ENCODE results near the gene SMARCC2. TPM values are rescaled to one million over a fixed set of nuclear protein-coding genes. Genes with fewer than 3 reads are reported as not detected.

SMARCC2 gene
- polyA plus RNA-seq, 2 of the 4 experiments (the other 2 are of a cell fraction), result 51.9 to 83.9 TPM

- 0 out of 2 replicates have a peak, but pooled peaks have one; percentile 4 for TF ChIP-seq FOSB (CRISPR knock-in tag; IDR thresholded peaks at IDR 0.05)
- TF ChIP-seq RNF2 (IDR thresholded peaks at IDR 0.05; ENCODE audit: borderline replicate concordance, low read depth), result no peak
- TF ChIP-seq HOXA7 (CRISPR knock-in tag; IDR thresholded peaks at IDR 0.05), result 0 out of 2 replicates have a peak, but pooled peaks have one; percentile 28
These were observed 37.0 kb downstream of the SMARCC2 start, which contains the start of gene MYL6B (continued) for GRCh38 chr12:56152132-56152755.

- Histone ChIP-seq H3K4me2 (peak overlapping the region; percentile 82), H3K4me3 (peak overlapping the region; percentile 53), H3K27ac (peak overlapping the region; percentile 92 to 93), H3K4me1 (peaks cover 13% of the 10 kb centered on the region; the same call in 2 of the 3 replicates), H3K9me3 (no peaks in the 10 kb centered on the region)
- DNase-seq (ENCODE audit: low read depth in 1 of 2, low spot score in 1 of 2) (peak; percentile 80 to 94), FAIRE-seq (no peak), ATAC-seq (peak; percentile 87 to 90)
- 3% methylated on average over 11 of the region's 12 CpGs for WGBS (ENCODE audit: missing lambda C conversion rate)
- TF ChIP-seq POLR2A (IDR thresholded peaks at IDR 0.05; ENCODE audit: low read length) (0 out of 2 replicates have a peak, but pooled peaks have one; percentile 19), CEBPB (IDR thresholded peaks at IDR 0.05) (no peak), RARB (CRISPR knock-in tag; IDR thresholded peaks at IDR 0.05) (no peak), POLR2AphosphoS2 (conservative IDR thresholded peaks at IDR 0.05; ENCODE audit: low read length) (no peak), FOSB (CRISPR knock-in tag; IDR thresholded peaks at IDR 0.05) (0 out of 2 replicates have a peak, but pooled peaks have one; percentile 27), RNF2 (IDR thresholded peaks at IDR 0.05; ENCODE audit: borderline replicate concordance, low read depth) (no peak), MAX (IDR thresholded peaks at IDR 0.05) (peak; percentile 43; the same call in 1 of the 2 replicates)
- CTCF ChIA-PET, result interaction anchor here (0.7 to 5.3 kb wide), 9 partner anchors 9 to 38 kb away, joined by 3 to 27 read pairs (median 5); partner anchors contain the start of genes ESYT1, SMARCC2 and ZC3H10
- POLR2A ChIA-PET, result interaction anchor here (0.8 to 1.4 kb wide), 7 partner anchors 10 to 178 kb away, joined by 3 to 19 read pairs (median 4); partner anchors contain the start of genes ESYT1, PA2G4, RAB5B and SMARCC2
These were observed 37.6 kb downstream of the SMARCC2 start for GRCh38 chr12:56151672-56152131.

GRCh38 chr12:56150563-56150962 is 38.7 kb downstream of the SMARCC2 start:
- DNase-seq (ENCODE audit: low read depth in 1 of 2, low spot score in 1 of 2), result no peak
- ChIA-PET POLR2A (no interaction called here), CTCF (interaction anchor here (0.6 to 5.3 kb wide), 5 partner anchors 11 to 950 kb away, joined by 3 to 27 read pairs (median 5); partner anchors contain the start of gene ZC3H10)
- no peak for ATAC-seq
- H3K9me3 ChIP-seq, result no peaks in the 10 kb centered on the region
- H3K4me1 ChIP-seq, result peaks cover 13% of the 10 kb centered on the region; the same call in 2 of the 3 replicates
- TF ChIP-seq RARB (CRISPR knock-in tag; IDR thresholded peaks at IDR 0.05) (no peak), HOXB13 (CRISPR knock-in tag; IDR thresholded peaks at IDR 0.05; ENCODE audit: low read depth) (no peak), CBX2 (IDR thresholded peaks at IDR 0.05; ENCODE audit: borderline replicate concordance, low read depth) (no peak), ZSCAN20 (CRISPR knock-in tag; IDR thresholded peaks at IDR 0.05) (no peak), CHD2 (IDR thresholded peaks at IDR 0.05; ENCODE audit: low read length, partially characterized antibody) (no peak), FOSL2 (IDR thresholded peaks at IDR 0.05) (no peak), FOSL2 (CRISPR knock-in tag; IDR thresholded peaks at IDR 0.05) (no peak; the same call in 1 of the 2 replicates), CTCF (IDR thresholded peaks at IDR 0.05) (no peak), RNF2 (IDR thresholded peaks at IDR 0.05; ENCODE audit: borderline replicate concordance, low read depth) (no peak), CBX8 (IDR thresholded peaks at IDR 0.05) (no peak), ZC3H11A (IDR thresholded peaks at IDR 0.05) (no peak), MAX (IDR thresholded peaks at IDR 0.05) (no peak), TP53 (CRISPR knock-in tag; IDR thresholded peaks at IDR 0.05) (no peak), SREBF2 (IDR thresholded peaks at IDR 0.05) (no peak), ESRRA (IDR thresholded peaks at IDR 0.05; ENCODE audit: borderline replicate concordance, low read length) (no peak), KDM5A (IDR thresholded peaks at IDR 0.05) (no peak)
- TF ChIP-seq, protein P1, sequence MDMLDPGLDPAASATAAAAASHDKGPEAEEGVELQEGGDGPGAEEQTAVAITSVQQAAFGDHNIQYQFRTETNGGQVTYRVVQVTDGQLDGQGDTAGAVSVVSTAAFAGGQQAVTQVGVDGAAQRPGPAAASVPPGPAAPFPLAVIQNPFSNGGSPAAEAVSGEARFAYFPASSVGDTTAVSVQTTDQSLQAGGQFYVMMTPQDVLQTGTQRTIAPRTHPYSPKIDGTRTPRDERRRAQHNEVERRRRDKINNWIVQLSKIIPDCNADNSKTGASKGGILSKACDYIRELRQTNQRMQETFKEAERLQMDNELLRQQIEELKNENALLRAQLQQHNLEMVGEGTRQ (IDR thresholded peaks at IDR 0.05), result no peak
- TF ChIP-seq, protein P2, sequence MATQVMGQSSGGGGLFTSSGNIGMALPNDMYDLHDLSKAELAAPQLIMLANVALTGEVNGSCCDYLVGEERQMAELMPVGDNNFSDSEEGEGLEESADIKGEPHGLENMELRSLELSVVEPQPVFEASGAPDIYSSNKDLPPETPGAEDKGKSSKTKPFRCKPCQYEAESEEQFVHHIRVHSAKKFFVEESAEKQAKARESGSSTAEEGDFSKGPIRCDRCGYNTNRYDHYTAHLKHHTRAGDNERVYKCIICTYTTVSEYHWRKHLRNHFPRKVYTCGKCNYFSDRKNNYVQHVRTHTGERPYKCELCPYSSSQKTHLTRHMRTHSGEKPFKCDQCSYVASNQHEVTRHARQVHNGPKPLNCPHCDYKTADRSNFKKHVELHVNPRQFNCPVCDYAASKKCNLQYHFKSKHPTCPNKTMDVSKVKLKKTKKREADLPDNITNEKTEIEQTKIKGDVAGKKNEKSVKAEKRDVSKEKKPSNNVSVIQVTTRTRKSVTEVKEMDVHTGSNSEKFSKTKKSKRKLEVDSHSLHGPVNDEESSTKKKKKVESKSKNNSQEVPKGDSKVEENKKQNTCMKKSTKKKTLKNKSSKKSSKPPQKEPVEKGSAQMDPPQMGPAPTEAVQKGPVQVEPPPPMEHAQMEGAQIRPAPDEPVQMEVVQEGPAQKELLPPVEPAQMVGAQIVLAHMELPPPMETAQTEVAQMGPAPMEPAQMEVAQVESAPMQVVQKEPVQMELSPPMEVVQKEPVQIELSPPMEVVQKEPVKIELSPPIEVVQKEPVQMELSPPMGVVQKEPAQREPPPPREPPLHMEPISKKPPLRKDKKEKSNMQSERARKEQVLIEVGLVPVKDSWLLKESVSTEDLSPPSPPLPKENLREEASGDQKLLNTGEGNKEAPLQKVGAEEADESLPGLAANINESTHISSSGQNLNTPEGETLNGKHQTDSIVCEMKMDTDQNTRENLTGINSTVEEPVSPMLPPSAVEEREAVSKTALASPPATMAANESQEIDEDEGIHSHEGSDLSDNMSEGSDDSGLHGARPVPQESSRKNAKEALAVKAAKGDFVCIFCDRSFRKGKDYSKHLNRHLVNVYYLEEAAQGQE (IDR thresholded peaks at IDR 0.05), result no peak
- WGBS (ENCODE audit: missing lambda C conversion rate), result 63% methylated on average over 3 of the region's 3 CpGs
- no peak overlapping the region for H3K4me3 ChIP-seq
- no peak overlapping the region for H3K4me2 ChIP-seq
- no peak overlapping the region for H3K27ac ChIP-seq
- no peak for FAIRE-seq
